K562 (cell line): ENCODE measurements around the gene FBXW8. TPM values are rescaled to one million over a fixed set of nuclear protein-coding genes. Genes with fewer than 3 reads are reported as not detected.

Experiments used
- ATF3 ChIP-seq, 2 experiments: fragments of 450-650 bp in 1 of 2; sonication (generic) in 1 of 2; formaldehyde crosslinking in 1 of 2; IDR thresholded peaks in 1 of 2; conservative IDR thresholded peaks in 1 of 2; 2 replicates each; pipeline versions ENCODE4 v1.6.1 to v1.8.1; 2016 to 2023; ENCODE audit warnings: mild to moderate bottlenecking in 2 of 2, moderate library complexity in 2 of 2, inconsistent platforms in 1 of 2, missing genetic modification reagents in 1 of 2
- CHD2 ChIP-seq: IDR thresholded peaks from 2 replicates; pipeline ENCODE4 v1.6.1; 2011; ENCODE audit warnings: low read depth, low read length
- EP400 ChIP-seq: fragments of 450-650 bp; IDR thresholded peaks from 2 replicates; pipeline ENCODE4 v1.6.1; 2017; ENCODE audit warnings: antibody characterized with exemption, mild to moderate bottlenecking, moderate library complexity
- KAT7 ChIP-seq: sonication (generic); formaldehyde crosslinking; IDR thresholded peaks from 2 replicates; pipeline ENCODE4 v1.8.0; 2022; ENCODE audit warnings: missing genetic modification reagents, mild to moderate bottlenecking, borderline replicate concordance
- NCOA2 ChIP-seq, 2 experiments: fragments of 450-650 bp; IDR thresholded peaks; 2 replicates each; pipeline ENCODE4 v1.6.1; 2018; ENCODE audit warnings: mild to moderate bottlenecking in 2 of 2, moderate library complexity in 1 of 2; ENCODE audit not compliant: partially characterized antibody in 2 of 2
- NFATC3 ChIP-seq: fragments of 450-650 bp; IDR thresholded peaks from 2 replicates; pipeline ENCODE4 v1.6.1; 2017; ENCODE audit warnings: mild to moderate bottlenecking
- NFRKB ChIP-seq: fragments of 450-650 bp; IDR thresholded peaks from 2 replicates; pipeline ENCODE4 v1.6.1; 2016; ENCODE audit warnings: low read depth
- NFYB ChIP-seq: IDR thresholded peaks from 2 replicates; pipeline ENCODE4 v1.6.1; 2011; ENCODE audit warnings: mild to moderate bottlenecking, moderate library complexity; ENCODE audit not compliant: insufficient read length; ENCODE audit errors: extremely low read depth
- POLR2A ChIP-seq: fragments of 450-650 bp; conservative IDR thresholded peaks from 2 replicates; pipeline ENCODE4 v1.6.1; 2016
- PREB ChIP-seq: sonication (generic); formaldehyde crosslinking; IDR thresholded peaks from 2 replicates; pipeline ENCODE4 v1.8.1; 2023; ENCODE audit warnings: mild to moderate bottlenecking, missing genetic modification reagents
- PTRF ChIP-seq: fragments of 450-650 bp; IDR thresholded peaks from 2 replicates; pipeline ENCODE4 v1.6.1; 2016; ENCODE audit warnings: mild to moderate bottlenecking, missing genetic modification characterization, missing compliant biosample characterization
- TRIM24 ChIP-seq, 2 experiments: fragments of 450-650 bp; IDR thresholded peaks; 2 replicates each; pipeline ENCODE4 v1.6.1; 2016
- USF2 ChIP-seq: sonication (generic); formaldehyde crosslinking; IDR thresholded peaks from 2 replicates; pipeline ENCODE4 v1.5.0; 2020; ENCODE audit warnings: missing genetic modification reagents
- YY1 ChIP-seq, 3 experiments: IDR thresholded peaks; 2 replicates each; pipeline ENCODE4 v1.6.1; 2011; ENCODE audit warnings: low read length in 2 of 3, mild to moderate bottlenecking in 2 of 3, moderate library complexity in 2 of 3, borderline replicate concordance in 1 of 3, control low read depth in 1 of 3, low read depth in 1 of 3; ENCODE audit not compliant: insufficient read depth in 3 of 3, insufficient replicate concordance in 2 of 3, control insufficient read depth in 1 of 3, insufficient read length in 1 of 3; ENCODE audit errors: extremely low read depth in 1 of 3
- ZBTB26 ChIP-seq: fragments of 450-650 bp; formaldehyde crosslinking; IDR thresholded peaks from 2 replicates; pipeline ENCODE4 v1.4.0; 2022; ENCODE audit warnings: missing genetic modification characterization
- ZNF280A ChIP-seq: fragments of 450-650 bp; IDR thresholded peaks from 2 replicates; pipeline ENCODE4 v1.6.1; 2018; ENCODE audit warnings: mild to moderate bottlenecking, low read depth; ENCODE audit not compliant: partially characterized antibody
- ZNF395 ChIP-seq: fragments of 200-800 bp; sonication (Bioruptor generic); IDR thresholded peaks from 2 replicates; pipeline ENCODE4 v1.6.1; 2017; ENCODE audit warnings: missing genetic modification characterization, missing compliant biosample characterization
- ZNF639 ChIP-seq, 2 experiments: fragments of 200-800 bp in 1 of 2; sonication (Bioruptor generic) in 1 of 2; sonication (generic) in 1 of 2; formaldehyde crosslinking in 1 of 2; IDR thresholded peaks in 1 of 2; conservative IDR thresholded peaks in 1 of 2; 2 replicates each; pipeline versions ENCODE4 v1.5.0 to v1.6.1; 2016 to 2020; ENCODE audit warnings: missing compliant biosample characterization in 1 of 2, missing genetic modification characterization in 1 of 2, missing genetic modification reagents in 1 of 2
- polyA plus RNA-seq, 8 experiments: library from polyadenylated mRNA; depleted of rRNA in 4 of 8; stranded (reverse) in 5 of 8; unstranded in 3 of 8; fragments of >200 nt; fragmentation: Nextera tagmentation in 2 of 8; fragmentation: Illumina TruSeq in 1 of 8; extraction: Ambion mirVana in 2 of 8; extraction: Trizol in 1 of 8; gene quantifications; 2 replicates each; pipeline versions ENCODE4 v1.2.1 to v1.2.3, GENCODE V29; 2011 to 2014; ENCODE audit warnings: inconsistent platforms in 1 of 8, missing spikeins in 1 of 8
- total RNA-seq, 7 experiments: library from RNA; depleted of rRNA in 6 of 7; stranded (reverse); fragments of >200 nt in 6 of 7; fragmentation: Illumina TruSeq in 2 of 7; extraction: Trizol in 2 of 7; gene quantifications; 2 replicates each; pipeline versions ENCODE4 v1.2.1 to v1.2.3, GENCODE V29; 2011 to 2021; ENCODE audit warnings: low replicate concordance in 1 of 7

Gene FBXW8
- total and polyA plus RNA-seq, 9 of the 15 experiments (the other 6 are each of a cell fraction or from before 2014, with no cell fraction given), result 0.58 to 8.3 (median 4.4) TPM

GRCh38 chr12:116918464-116918863, 7.7 kb downstream of the FBXW8 start (continued):
- TF ChIP-seq ZNF280A, result no peak
- no peak for TF ChIP-seq PTRF (tag)
- TF ChIP-seq PREB (CRISPR knock-in tag), result no peak
- 0 out of 2 replicates have a peak, but pooled peaks have one; percentile 41 for TF ChIP-seq NFRKB
- no peak for TF ChIP-seq KAT7 (CRISPR knock-in tag)
- TF ChIP-seq NCOA2 (IDR thresholded peaks at IDR 0.05; ENCODE audit: partially characterized antibody in 2 of 2), result no peak
- TF ChIP-seq ZNF639 (CRISPR knock-in tag; conservative IDR thresholded peaks at IDR 0.05 in 1 of 2, IDR thresholded peaks at IDR 0.05 in 1 of 2), result peak in 1 of 2 experiments; percentile 18; a peak in 1 of 4 replicates
- peak; percentile 19 for TF ChIP-seq NFYB
- TF ChIP-seq CHD2, result no peak
- TF ChIP-seq TRIM24 (IDR thresholded peaks at IDR 0.05), result no peak
- 0 out of 2 replicates have a peak, but pooled peaks have one; percentile 8 for TF ChIP-seq ZNF395 (CRISPR knock-in tag)
- TF ChIP-seq POLR2A, result no peak
- no peak for TF ChIP-seq NFATC3
- peak in 1 of 3 experiments; percentile 53 for TF ChIP-seq YY1 (IDR thresholded peaks at IDR 0.05; ENCODE audit: borderline replicate concordance in 1 of 3, control insufficient read depth in 1 of 3, extremely low read depth in 1 of 3, insufficient read depth in 3 of 3, insufficient read length in 1 of 3, insufficient replicate concordance in 2 of 3, low read depth in 1 of 3, low read length in 2 of 3)
- peak; percentile 41; the same call in 1 of the 2 replicates for TF ChIP-seq ATF3 (IDR thresholded peaks at IDR 0.05)
- TF ChIP-seq ATF3 (CRISPR knock-in tag; conservative IDR thresholded peaks at IDR 0.05), result no peak
- TF ChIP-seq EP400, result no peak
- 0 out of 2 replicates have a peak, but pooled peaks have one; percentile 41 for TF ChIP-seq ZBTB26 (CRISPR knock-in tag)
- peak; percentile 90 for TF ChIP-seq USF2 (CRISPR knock-in tag)
